Middle frontal gyrus (tissue), 1 donor: Measurements from ENCODE around the gene RAB43.
"Not testable (repeated sequence)": the region's sequence is repeated elsewhere in the genome, so short reads cannot be mapped to it uniquely, and the experiment has no call there.

ENCODE experiments used
- DNase-seq: peaks from one replicate; pipeline ENCODE4 v3.0.0-alpha.2; 2015; ENCODE audit warnings: low spot score; ENCODE audit errors: extremely low spot score

RAB43 gene

GRCh38 chr3:129122412-129123011 lies 908 bp upstream of the RAB43 start:
- DNase-seq = no peak

GRCh38 chr3:129121016-129121791 lies 400 bp downstream of the RAB43 start:
- no peak for DNase-seq

GRCh38 chr3:129120254-129121004 lies 1.2 kb downstream of the RAB43 start:
- DNase-seq = no peak

- DNase-seq = no peak
These were observed 2.1 kb downstream of the RAB43 start for GRCh38 chr3:129119365-129120100.

GRCh38 chr3:129118745-129119144 lies 2.9 kb downstream of the RAB43 start:
- DNase-seq = no peak

GRCh38 chr3:129117134-129117533 lies 4.5 kb downstream of the RAB43 start:
- no peak for DNase-seq

GRCh38 chr3:129116482-129116946 lies 5.1 kb downstream of the RAB43 start:
- no peak for DNase-seq

GRCh38 chr3:129114455-129114854 lies 7.1 kb downstream of the RAB43 start:
- no peak for DNase-seq

- DNase-seq = no peak
These were observed 9.1 kb downstream of the RAB43 start for GRCh38 chr3:129112308-129113052.

- not testable (repeated sequence) for DNase-seq
These were observed 10.4 kb downstream of the RAB43 start for GRCh38 chr3:129111076-129111780.

- DNase-seq = no peak
These were observed 13.8 kb downstream of the RAB43 start for GRCh38 chr3:129107793-129108192.

GRCh38 chr3:129106866-129107565 lies 14.6 kb downstream of the RAB43 start:
- DNase-seq = no peak

GRCh38 chr3:129106320-129106719 lies 15.3 kb downstream of the RAB43 start:
- DNase-seq = no peak

GRCh38 chr3:129105862-129106261 lies 15.7 kb downstream of the RAB43 start:
- DNase-seq = no peak

GRCh38 chr3:129104498-129105079 lies 17.0 kb downstream of the RAB43 start:
- DNase-seq = no peak

GRCh38 chr3:129104051-129104450 lies 17.6 kb downstream of the RAB43 start:
- DNase-seq = no peak

- DNase-seq = no peak
These were observed 18.3 kb downstream of the RAB43 start for GRCh38 chr3:129103296-129103695.

GRCh38 chr3:129101370-129102138 lies 20.1 kb downstream of the RAB43 start:
- no peak for DNase-seq
